Pancreas (tissue), 10 donors: ENCODE measurements around the gene RPL10A. TPM values are rescaled to one million over a fixed set of nuclear protein-coding genes. Genes with fewer than 3 reads are reported as not detected.

Experiments
- ATAC-seq, 4 donors: fragments of 200-7000 bp; cut with Tn5 transposase; one replicate each; pipeline versions ENCODE4 v1.8.0 to v1.9.1; 2020; ENCODE audit warnings: mild to moderate bottlenecking in 4 of 4, moderate library complexity in 4 of 4
- DNase-seq, 6 donors: peaks; one replicate each; pipeline ENCODE4 v3.0.0-alpha.2; 2020
- FAIRE-seq: peaks from 2 replicates; lab custom pipeline; 2012; peaks lifted over from hg19 to GRCh38; lab: Jason Lieb, UNC
- H3K27ac ChIP-seq, 4 donors: fragments of 200-600 bp; sonication (generic); 1 replicate in 3 of 4; 2 replicates in 1 of 4; pipeline versions ENCODE4 v1.5.0 to v1.8.0; 2020
- H3K27me3 ChIP-seq, 4 donors: fragments of 200-600 bp; one replicate each; pipeline ENCODE4 v1.8.0; 2021
- H3K36me3 ChIP-seq, 3 donors: fragments of 200-600 bp; sonication (generic) in 1 of 3; one replicate each; pipeline versions ENCODE4 v1.5.0 to v1.8.0; 2020 to 2021
- H3K4me1 ChIP-seq, 3 donors: fragments of 200-600 bp; one replicate each; pipeline ENCODE4 v1.8.0; 2021
- H3K4me3 ChIP-seq, 4 donors: fragments of 200-600 bp; sonication (generic) in 2 of 4; one replicate each; pipeline versions ENCODE4 v1.5.0 to v1.8.0; 2020 to 2021
- H3K9me3 ChIP-seq, 4 donors: fragments of 200-600 bp; one replicate each; pipeline ENCODE4 v1.8.0; 2021
- WGBS, 2 donors: extraction: QIAGEN DNeasy Blood & Tissue Kit; methylation state at CpG; one replicate each; pipeline ENCODE4 v1.1.7; 2013; 5-methylcytosine and 5-hydroxymethylcytosine counted together
- intact Hi-C, 3 donors: fragments of 100-400 bp; cut with DNase I; formaldehyde crosslinking; loops; one replicate each; pipeline versions ENCODE4 v1.11.1 to v1.14.2; 2022
- polyA plus RNA-seq, 2 donors: library from polyadenylated mRNA; stranded (reverse); fragments of 200-250 nt; gene quantifications; one replicate each; pipeline ENCODE4 v1.2.3, GENCODE V29; 2013
- total RNA-seq, 6 donors: library from RNA; stranded (reverse); fragmentation: NEBNext Ultra II Directional in 4 of 6; extraction: Animal tissue kit (Norgen Biotek cat#: 25700) in 4 of 6; gene quantifications; one replicate each; pipeline versions ENCODE4 v1.2.1 to v1.2.4, GENCODE V29; 2021 to 2023
- TF ChIP-seq, protein P1 (sequence below), 4 donors: fragments of 200-600 bp; sonication (generic) in 3 of 4; IDR thresholded peaks; one replicate each; pipeline versions ENCODE4 v1.5.0 to v1.8.0; 2021; ENCODE audit warnings: antibody characterized with exemption in 4 of 4
- donor health status: healthy with polysubstance abuse.
- donor health status: DM: no; HTN: no; CAD: no; lungs with moderate emphysema.
- donor health status: DM: no; HTN: no; CAD: no.
- donor health status: control.
- donor health status: control.
- donor health status: Bipolar disorder and iron deficiency.
- donor health status: DM: yes; HTN: yes; CAD: no.
- donor health status: DM: no; HTN: no; CAD: no.
- donor health status: DM: no; HTN: no; CAD: no.
- donor health status: DM: yes; HTN: yes; CAD: no.

The RPL10A gene
- total and polyA plus RNA-seq, 8 donors = 429 to 1,265 (median 898) TPM

- Histone ChIP-seq H3K36me3 (peaks cover 0 to 14% (median 0%) of the 10 kb centered on the region in 3 donors), H3K9me3 (no peaks in the 10 kb centered on the region), H3K4me1 (no peaks in the 10 kb centered on the region), H3K27me3 (no peaks in the 10 kb centered on the region), H3K4me3 (no peak overlapping the region), H3K27ac (no peak overlapping the region)
- no peak for FAIRE-seq
- DNase-seq = no peak
- ATAC-seq = peak in 2 of 4 donors; percentile 64 to 80
- TF ChIP-seq, protein P1, sequence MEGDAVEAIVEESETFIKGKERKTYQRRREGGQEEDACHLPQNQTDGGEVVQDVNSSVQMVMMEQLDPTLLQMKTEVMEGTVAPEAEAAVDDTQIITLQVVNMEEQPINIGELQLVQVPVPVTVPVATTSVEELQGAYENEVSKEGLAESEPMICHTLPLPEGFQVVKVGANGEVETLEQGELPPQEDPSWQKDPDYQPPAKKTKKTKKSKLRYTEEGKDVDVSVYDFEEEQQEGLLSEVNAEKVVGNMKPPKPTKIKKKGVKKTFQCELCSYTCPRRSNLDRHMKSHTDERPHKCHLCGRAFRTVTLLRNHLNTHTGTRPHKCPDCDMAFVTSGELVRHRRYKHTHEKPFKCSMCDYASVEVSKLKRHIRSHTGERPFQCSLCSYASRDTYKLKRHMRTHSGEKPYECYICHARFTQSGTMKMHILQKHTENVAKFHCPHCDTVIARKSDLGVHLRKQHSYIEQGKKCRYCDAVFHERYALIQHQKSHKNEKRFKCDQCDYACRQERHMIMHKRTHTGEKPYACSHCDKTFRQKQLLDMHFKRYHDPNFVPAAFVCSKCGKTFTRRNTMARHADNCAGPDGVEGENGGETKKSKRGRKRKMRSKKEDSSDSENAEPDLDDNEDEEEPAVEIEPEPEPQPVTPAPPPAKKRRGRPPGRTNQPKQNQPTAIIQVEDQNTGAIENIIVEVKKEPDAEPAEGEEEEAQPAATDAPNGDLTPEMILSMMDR (IDR thresholded peaks at IDR 0.05) = no peak
- intact Hi-C loops = no loop called here
- 84 to 94% methylated on average over 8 of the region's 8 CpGs for WGBS, 2 donors
These were observed 42.1 kb upstream of the RPL10A start for GRCh38 chr6:35426074-35426473.

GRCh38 chr6:35427435-35427834, 40.8 kb upstream of the RPL10A start:
- Histone ChIP-seq H3K4me1 (no peaks in the 10 kb centered on the region), H3K36me3 (peaks cover 0 to 7% (median 0%) of the 10 kb centered on the region in 3 donors), H3K27me3 (no peaks in the 10 kb centered on the region), H3K4me3 (no peak overlapping the region), H3K27ac (no peak overlapping the region), H3K9me3 (no peaks in the 10 kb centered on the region)
- no peak for FAIRE-seq
- TF ChIP-seq, protein P1 (IDR thresholded peaks at IDR 0.05) = no peak
- no peak for ATAC-seq
- intact Hi-C loops = no loop called here
- WGBS, 2 donors = 94 to 97% methylated on average over 5 of the region's 5 CpGs
- DNase-seq = no peak

- Histone ChIP-seq H3K4me1 (no peaks in the 10 kb centered on the region), H3K36me3 (peaks cover 0 to 7% (median 0%) of the 10 kb centered on the region in 3 donors), H3K27ac (no peak overlapping the region), H3K27me3 (no peaks in the 10 kb centered on the region), H3K4me3 (no peak overlapping the region), H3K9me3 (no peaks in the 10 kb centered on the region)
- no peak for DNase-seq
- WGBS, 2 donors = 85% methylated on average over 9 of the region's 9 CpGs
- ATAC-seq = no peak
- TF ChIP-seq, protein P1 (IDR thresholded peaks at IDR 0.05) = no peak
- intact Hi-C loops = no loop called here
- FAIRE-seq = no peak
These were observed 40.3 kb upstream of the RPL10A start for GRCh38 chr6:35427851-35428321.

DNA sequence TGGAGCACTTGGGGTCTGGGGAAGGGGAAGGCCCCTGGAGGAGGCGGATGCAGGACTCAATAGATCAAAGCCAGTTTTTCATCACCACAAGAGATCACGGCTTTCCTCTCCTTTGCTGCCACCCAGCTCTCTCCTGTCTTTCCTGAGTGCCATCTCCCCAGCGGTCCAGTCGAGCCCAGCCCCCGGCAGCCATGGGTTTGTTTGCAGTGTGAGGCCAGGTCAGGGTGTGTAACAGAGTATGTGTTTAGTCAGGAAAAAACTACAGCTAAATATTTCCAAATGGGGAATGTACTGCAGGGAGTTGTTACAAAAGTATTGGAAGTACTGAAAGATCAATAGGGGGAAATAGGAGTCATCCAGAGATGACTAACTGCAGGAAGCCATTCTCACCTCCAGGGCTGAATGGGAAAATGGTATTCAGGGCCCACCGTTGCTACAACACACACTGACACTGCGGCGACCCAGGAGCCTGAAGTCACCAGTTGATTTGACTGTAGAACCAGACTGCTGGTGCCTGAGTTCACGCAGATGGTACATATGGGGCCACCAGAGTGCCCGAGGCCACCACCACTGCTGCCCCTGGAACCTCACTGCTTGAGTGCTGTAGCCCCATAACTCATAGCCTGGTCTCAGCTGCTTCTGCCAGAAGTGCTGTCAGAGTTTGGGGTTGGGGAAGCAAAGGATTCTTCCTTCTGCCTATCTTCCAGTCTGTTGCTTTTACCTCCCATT, 39.6 kb upstream of the RPL10A start:
- no peak for DNase-seq
- no peaks in the 10 kb centered on the region for H3K4me1 ChIP-seq
- peaks cover 0 to 7% (median 0%) of the 10 kb centered on the region in 3 donors for H3K36me3 ChIP-seq
- H3K4me3 ChIP-seq = no peak overlapping the region
- no peak overlapping the region for H3K27ac ChIP-seq
- intact Hi-C loops = no loop called here
- TF ChIP-seq, protein P1 (IDR thresholded peaks at IDR 0.05) = no peak
- no peaks in the 10 kb centered on the region for H3K9me3 ChIP-seq
- FAIRE-seq = no peak
- WGBS, 2 donors = 88 to 89% methylated on average over 10 of the region's 10 CpGs
- ATAC-seq = no peak
- H3K27me3 ChIP-seq = no peaks in the 10 kb centered on the region

- no peak for DNase-seq
- H3K27me3 ChIP-seq = no peaks in the 10 kb centered on the region
- H3K4me3 ChIP-seq = no peak overlapping the region
- H3K9me3 ChIP-seq = no peaks in the 10 kb centered on the region
- ATAC-seq = no peak
- no peaks in the 10 kb centered on the region for H3K4me1 ChIP-seq
- TF ChIP-seq, protein P1 (IDR thresholded peaks at IDR 0.05) = no peak
- FAIRE-seq = no peak
- peaks cover 0 to 4% (median 0%) of the 10 kb centered on the region in 3 donors for H3K36me3 ChIP-seq
- no peak overlapping the region for H3K27ac ChIP-seq
- 88 to 97% methylated on average over 2 of the region's 2 CpGs for WGBS, 2 donors
- intact Hi-C loops = no loop called here
These were observed 38.7 kb upstream of the RPL10A start for GRCh38 chr6:35429463-35429862.
